Endothelial cell of umbilical vein (primary cell): ENCODE measurements around the gene EPHA5. TPM values are rescaled to one million over a fixed set of nuclear protein-coding genes. Genes with fewer than 3 reads are reported as not detected.

Source experiments
- BruUV-seq: library from RNA; stranded (reverse); fragments of 400-500 nt; replicated peaks from 2 replicates; lab custom pipeline; 2021; lab: Mats Ljungman, UMichigan
- CTCF ChIA-PET: fragments of 300-600, 350-600 bp; sonication (Branson Sonifier 250); formaldehyde crosslinking; loops from one replicate; lab custom pipeline; 2021; ENCODE audit warnings: antibody characterized with exemption, inconsistent platforms; lab: Charles Lee
- POLR2A ChIA-PET: fragments of 300-600, 350-600 bp; sonication (Branson Sonifier 250); formaldehyde crosslinking; loops from one replicate; lab custom pipeline; 2021; ENCODE audit warnings: antibody characterized with exemption, inconsistent platforms; lab: Charles Lee
- DNase-seq: peaks from one replicate; pipeline ENCODE4 v3.0.0-alpha.2; 2011; ENCODE audit warnings: low read depth, low spot score
- FAIRE-seq: peaks from 2 replicates; lab custom pipeline; 2011; peaks lifted over from hg19 to GRCh38; lab: Jason Lieb, UNC
- H2AFZ ChIP-seq: 2 replicates; pipeline ENCODE4 v1.6.0; 2012; ENCODE audit warnings: low read depth, low read length, control low read depth, inconsistent platforms
- H3K27ac ChIP-seq: 2 replicates; pipeline ENCODE4 v1.5.1; 2011; ENCODE audit warnings: low read depth, mild to moderate bottlenecking, control low read depth, low read length, moderate library complexity; ENCODE audit not compliant: insufficient read depth
- H3K27me3 ChIP-seq, 2 experiments: 2 replicates each; pipeline versions ENCODE4 v1.6.0 to v1.6.1; 2011; ENCODE audit warnings: low read length in 2 of 2, mixed read lengths in 1 of 2; ENCODE audit not compliant: control insufficient read depth in 2 of 2, insufficient read depth in 2 of 2
- H3K36me3 ChIP-seq, 2 experiments: 2 replicates in 1 of 2; 3 replicates in 1 of 2; pipeline ENCODE4 v1.5.1; 2011; ENCODE audit warnings: low read length in 2 of 2, mild to moderate bottlenecking in 1 of 2, moderate library complexity in 1 of 2; ENCODE audit not compliant: control insufficient read depth in 2 of 2, insufficient read depth in 2 of 2; ENCODE audit errors: extremely low read depth in 1 of 2
- H3K4me1 ChIP-seq: 3 replicates; pipeline ENCODE4 v1.5.1; 2011; ENCODE audit warnings: mild to moderate bottlenecking, low read length; ENCODE audit not compliant: control insufficient read depth, insufficient read depth; ENCODE audit errors: extremely low read depth
- H3K4me2 ChIP-seq: 2 replicates; pipeline ENCODE4 v1.6.1; 2011; ENCODE audit warnings: low read length, control low read depth, mixed read lengths; ENCODE audit not compliant: insufficient read depth
- H3K4me3 ChIP-seq, 3 experiments: fragments of 200-600 bp in 1 of 3; sonication (generic), shearing (Covaris generic) in 1 of 3; replicated peaks in 1 of 3; 2 replicates each; pipeline ENCODE4 v1.5.1; 2011 to 2016; ENCODE audit warnings: control low read depth in 3 of 3, low read length in 3 of 3, mild to moderate bottlenecking in 2 of 3, inconsistent platforms in 1 of 3, low read depth in 1 of 3, moderate library complexity in 1 of 3; ENCODE audit not compliant: insufficient read depth in 1 of 3
- H3K79me2 ChIP-seq: 2 replicates; pipeline ENCODE4 v1.6.0; 2012; ENCODE audit warnings: low read length, inconsistent platforms; ENCODE audit not compliant: control insufficient read depth, insufficient read depth
- H3K9ac ChIP-seq: replicated peaks from 2 replicates; pipeline ENCODE3; 2011; ENCODE audit warnings: low read length, control low read depth; ENCODE audit not compliant: insufficient read depth; ENCODE audit errors: extremely low read depth
- H3K9me1 ChIP-seq: replicated peaks from 3 replicates; pipeline ENCODE4 v1.6.0; 2011; ENCODE audit warnings: mild to moderate bottlenecking, low read length; ENCODE audit not compliant: control insufficient read depth, insufficient read depth; ENCODE audit errors: extremely low read depth
- H3K9me3 ChIP-seq: replicated peaks from 2 replicates; pipeline ENCODE4 v1.5.1; 2012; ENCODE audit warnings: low read length, inconsistent platforms; ENCODE audit not compliant: control insufficient read depth, insufficient read depth
- H4K20me1 ChIP-seq: replicated peaks from 2 replicates; pipeline ENCODE3; 2011; ENCODE audit warnings: mild to moderate bottlenecking, low read length; ENCODE audit not compliant: control insufficient read depth, insufficient read depth; ENCODE audit errors: extremely low read depth
- CTCF ChIP-seq, 2 donors: IDR thresholded peaks; 1 replicate in 1 of 2; 2 replicates in 1 of 2; pipeline ENCODE4 v1.5.1; 2011; ENCODE audit warnings: low read length in 2 of 2, mild to moderate bottlenecking in 2 of 2, moderate library complexity in 2 of 2, control low read depth in 1 of 2, inconsistent platforms in 1 of 2, low read depth in 1 of 2; ENCODE audit not compliant: insufficient read depth in 1 of 2; ENCODE audit errors: extremely low read depth in 1 of 2
- EZH2 ChIP-seq: IDR thresholded peaks from 2 replicates; pipeline ENCODE4 v1.6.1; 2012; ENCODE audit warnings: borderline replicate concordance, low read depth, mild to moderate bottlenecking, moderate library complexity, low read length, inconsistent platforms; ENCODE audit not compliant: severe bottlenecking
- FOS ChIP-seq: IDR thresholded peaks from 2 replicates; pipeline ENCODE4 v1.6.1; 2011; ENCODE audit warnings: mild to moderate bottlenecking, low read length, moderate library complexity, borderline replicate concordance; ENCODE audit not compliant: insufficient read depth
- GATA2 ChIP-seq: IDR thresholded peaks from 2 replicates; pipeline ENCODE4 v1.7.0; 2011; ENCODE audit warnings: low read depth, mild to moderate bottlenecking, moderate library complexity, mixed read lengths, low read length; ENCODE audit not compliant: insufficient read length, insufficient read depth
- JUN ChIP-seq: IDR thresholded peaks from 2 replicates; pipeline ENCODE4 v1.6.1; 2011; ENCODE audit warnings: borderline replicate concordance, low read depth; ENCODE audit not compliant: insufficient read length, insufficient read depth
- MAX ChIP-seq: IDR thresholded peaks from 2 replicates; pipeline ENCODE4 v1.6.1; 2011; ENCODE audit not compliant: insufficient read depth, insufficient read length
- MYC ChIP-seq: IDR thresholded peaks from one replicate; pipeline ENCODE4 v1.6.1; 2011; ENCODE audit warnings: mild to moderate bottlenecking, low read depth, low read length
- POLR2A ChIP-seq: IDR thresholded peaks from 2 replicates; pipeline ENCODE4 v1.6.1; 2012; ENCODE audit warnings: low read depth, mild to moderate bottlenecking, control low read depth, low read length
- dilution Hi-C: fragments of 300-500 bp; cut with MboI; formaldehyde crosslinking; loops from one replicate; pipeline ENCODE4 v1.15.0; 2019; ENCODE audit warnings: low sequenced_read_pairs; ENCODE audit not compliant: extremely low pct_ligation_motif_present
- intact Hi-C: fragments of 100-400 bp; cut with micrococcal nuclease; formaldehyde crosslinking; loops from one replicate; pipeline ENCODE4 v1.10.0; 2022
- polyA plus RNA-seq, 4 experiments: library from polyadenylated mRNA; depleted of rRNA in 3 of 4; stranded (reverse) in 3 of 4; unstranded in 1 of 4; fragments of >200 nt; gene quantifications; 2 replicates each; pipeline versions ENCODE4 v1.2.1 to v1.2.3, GENCODE V29; 2011 to 2012; ENCODE audit warnings: missing spikeins in 1 of 4
- total RNA-seq: library from RNA; stranded (reverse); gene quantifications from 2 replicates; pipeline ENCODE4 v1.2.3, GENCODE V29; 2021

Gene EPHA5
- total and polyA plus RNA-seq, 2 donors (not counting 3 experiments of a cell fraction or from before 2014, with no cell fraction given) = 0.31 to 0.39 TPM

- TF ChIP-seq GATA2 = no peak
- TF ChIP-seq POLR2A = no peak
- no peak for TF ChIP-seq MYC
- no peak for TF ChIP-seq JUN
- no peak for TF ChIP-seq EZH2
- TF ChIP-seq MAX = no peak
- TF ChIP-seq FOS = no peak
- TF ChIP-seq CTCF (IDR thresholded peaks at IDR 0.05; ENCODE audit: extremely low read depth in 1 of 2, insufficient read depth in 1 of 2, low read depth in 1 of 2, low read length in 2 of 2) = no peak
- CTCF ChIA-PET = interaction anchor here (0.7 kb wide), 1 partner anchor 18 kb away, joined by 3 read pairs; no protein-coding TSS in a partner anchor
These were observed 328.7 kb downstream of the EPHA5 start for GRCh38 chr4:65341557-65341956.

More at GRCh38 chr4:65341557-65341956, 328.7 kb downstream of the EPHA5 start:
- DNase-seq (no peak), FAIRE-seq (no peak)
- Histone ChIP-seq H3K4me3 (no peak overlapping the region), H3K27me3 (no peaks in the 10 kb centered on the region), H3K27ac (no peak overlapping the region), H2AFZ (no peak overlapping the region), H3K9me3 (no peaks in the 10 kb centered on the region), H3K4me1 (no peaks in the 10 kb centered on the region), H3K79me2 (no peaks in the 10 kb centered on the region), H4K20me1 (no peaks in the 10 kb centered on the region), H3K9ac (no peak overlapping the region), H3K36me3 (no peaks in the 10 kb centered on the region), H3K4me2 (no peak overlapping the region), H3K9me1 (no peaks in the 10 kb centered on the region)
- intact Hi-C loops (no loop called here), dilution Hi-C loops (no loop called here)
- BruUV-seq = no TSS peak
- POLR2A ChIA-PET = no interaction called here
